NOMO-1 treated with DMSO at 0.1 percent for 48 hours (cell line): ENCODE data around the gene CNTD1.

Experiments
- DNase-seq: peaks from one replicate; lab custom pipeline; 2025; ENCODE audit not compliant: unreplicated experiment; lab: John Stamatoyannopoulos, UW

CNTD1 gene

DNA sequence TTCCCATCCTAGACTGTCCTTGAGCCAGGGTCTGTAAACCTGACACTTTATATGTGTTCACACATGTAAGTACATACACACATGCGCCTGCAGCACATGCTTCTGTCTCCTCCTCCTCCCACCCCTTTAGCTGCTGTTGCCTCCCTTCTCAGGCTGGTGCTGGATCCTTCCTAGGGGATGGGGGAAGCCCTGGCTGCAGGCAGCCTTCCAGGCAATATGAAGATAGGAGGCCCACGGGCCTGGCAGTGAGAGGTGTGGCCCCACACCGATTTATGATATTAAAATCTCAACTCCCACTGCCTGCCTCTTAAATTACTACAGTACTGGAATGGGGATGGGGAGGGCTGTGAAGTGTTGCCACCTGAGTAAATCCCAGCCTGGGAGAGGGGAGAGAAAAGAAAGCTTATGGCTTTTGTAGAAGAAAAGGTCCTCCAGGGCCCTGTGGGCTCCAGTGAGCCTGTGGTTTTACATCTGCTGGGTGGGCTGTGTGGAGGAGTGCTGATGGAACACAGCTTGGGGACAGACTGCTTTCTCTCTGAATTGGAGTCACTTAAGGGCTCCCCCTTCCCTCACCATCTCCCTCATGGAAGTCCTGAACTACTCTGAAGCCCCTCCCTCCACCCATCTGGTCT is 19.2 kb upstream of the CNTD1 start:
- no peak for DNase-seq

DNA sequence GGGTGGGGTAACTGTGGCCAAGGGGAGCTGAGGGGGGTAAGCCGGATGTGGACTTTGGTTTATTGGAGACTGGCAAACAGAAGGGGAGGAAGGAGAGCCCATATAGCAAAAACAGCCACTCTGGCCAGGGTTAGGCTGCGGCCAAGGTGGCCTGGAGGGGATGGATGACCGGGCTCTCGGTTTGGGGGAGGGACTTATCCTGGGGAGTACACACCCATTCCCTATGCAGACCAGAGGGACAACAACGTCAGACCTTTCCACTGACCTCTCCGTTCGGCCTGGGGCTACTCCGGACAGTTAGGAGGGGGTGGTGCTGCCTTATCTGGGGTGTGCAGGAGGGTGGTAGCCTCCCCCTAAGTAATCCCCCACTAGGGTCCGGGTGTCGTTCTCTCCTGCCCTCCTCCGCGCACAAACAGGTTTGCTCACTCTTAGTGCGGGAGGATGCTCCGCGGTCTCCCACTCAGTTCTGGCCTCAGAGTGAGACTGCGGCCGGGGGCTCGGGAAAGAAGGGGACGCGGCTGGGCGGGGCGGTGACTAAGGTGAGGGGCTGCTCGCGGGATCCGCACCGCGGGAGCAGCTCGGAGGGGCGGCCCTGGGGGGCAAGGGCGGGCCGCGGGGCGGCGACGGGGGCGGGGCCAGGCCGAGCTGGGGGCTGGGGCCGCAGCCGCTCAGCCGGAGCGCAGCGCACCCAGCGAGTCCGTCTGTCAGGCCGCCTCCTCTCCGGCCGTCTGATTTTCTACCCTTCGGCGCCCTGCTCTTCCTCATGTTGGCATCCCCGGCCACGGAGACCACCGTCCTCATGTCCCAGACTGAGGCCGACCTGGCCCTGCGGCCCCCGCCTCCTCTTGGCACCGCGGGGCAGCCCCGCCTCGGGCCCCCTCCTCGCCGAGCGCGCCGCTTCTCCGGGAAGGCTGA is 18.5 kb upstream of the CNTD1 start, which contains the start of gene WNK4:
WNK4 (plus strand) TSS at position 675 of the 915 bp plus-strand sequence; CDS start at position 764, 89 bp downstream.
- DNase-seq, result no peak

DNA sequence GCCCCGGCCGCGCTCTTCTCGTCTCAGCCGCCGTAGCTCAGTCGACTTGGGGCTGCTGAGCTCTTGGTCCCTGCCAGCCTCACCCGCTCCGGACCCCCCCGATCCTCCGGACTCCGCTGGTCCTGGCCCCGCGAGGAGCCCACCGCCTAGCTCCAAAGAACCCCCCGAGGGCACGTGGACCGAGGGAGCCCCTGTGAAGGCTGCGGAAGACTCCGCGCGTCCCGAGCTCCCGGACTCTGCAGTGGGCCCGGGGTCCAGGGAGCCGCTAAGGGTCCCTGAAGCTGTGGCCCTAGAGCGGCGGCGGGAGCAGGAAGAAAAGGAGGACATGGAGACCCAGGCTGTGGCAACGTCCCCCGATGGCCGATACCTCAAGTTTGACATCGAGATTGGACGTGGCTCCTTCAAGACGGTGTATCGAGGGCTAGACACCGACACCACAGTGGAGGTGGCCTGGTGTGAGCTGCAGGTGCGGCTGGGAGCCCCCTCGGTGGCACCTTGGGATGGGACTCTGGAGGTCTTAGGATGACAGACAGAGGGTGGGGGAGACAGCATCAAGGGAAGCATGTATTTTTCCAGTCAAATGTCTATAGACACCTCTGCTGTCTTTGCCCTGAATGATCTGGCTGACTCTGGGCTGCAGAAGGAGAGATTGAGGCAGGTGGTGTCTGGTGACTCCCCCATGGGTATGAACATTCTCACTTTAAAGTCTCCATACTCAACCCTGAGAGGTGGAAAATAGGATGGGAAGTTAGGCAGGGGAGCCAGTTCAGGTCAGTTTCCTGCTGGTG is 17.6 kb upstream of the CNTD1 start:
- no peak for DNase-seq

DNA sequence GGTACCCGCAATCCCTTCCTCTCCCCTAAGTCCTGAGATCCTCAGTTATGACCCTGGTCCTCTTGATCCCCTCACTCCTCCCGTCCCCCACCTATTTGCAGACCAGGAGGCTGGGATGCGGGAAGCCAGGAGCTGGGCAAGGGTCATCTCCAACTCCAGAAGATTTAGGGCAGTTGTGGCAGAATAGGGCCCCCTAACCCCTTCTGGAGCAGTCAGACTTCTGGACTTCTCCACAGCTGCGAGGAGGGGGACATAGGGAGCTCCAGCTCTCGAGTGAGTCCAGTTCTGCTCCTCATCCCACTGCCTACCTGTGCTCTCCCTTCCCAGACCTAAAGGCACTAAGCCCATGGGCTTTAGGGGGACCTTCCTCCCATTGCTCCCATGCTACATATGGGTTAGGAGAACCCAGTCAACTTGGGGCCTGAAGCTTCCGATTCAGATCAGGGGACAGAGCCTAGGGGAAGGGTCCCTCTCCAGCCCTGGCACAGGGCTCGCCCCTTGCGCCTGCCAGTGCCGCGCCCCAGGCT is 17.0 kb upstream of the CNTD1 start:
- no peak for DNase-seq

DNA sequence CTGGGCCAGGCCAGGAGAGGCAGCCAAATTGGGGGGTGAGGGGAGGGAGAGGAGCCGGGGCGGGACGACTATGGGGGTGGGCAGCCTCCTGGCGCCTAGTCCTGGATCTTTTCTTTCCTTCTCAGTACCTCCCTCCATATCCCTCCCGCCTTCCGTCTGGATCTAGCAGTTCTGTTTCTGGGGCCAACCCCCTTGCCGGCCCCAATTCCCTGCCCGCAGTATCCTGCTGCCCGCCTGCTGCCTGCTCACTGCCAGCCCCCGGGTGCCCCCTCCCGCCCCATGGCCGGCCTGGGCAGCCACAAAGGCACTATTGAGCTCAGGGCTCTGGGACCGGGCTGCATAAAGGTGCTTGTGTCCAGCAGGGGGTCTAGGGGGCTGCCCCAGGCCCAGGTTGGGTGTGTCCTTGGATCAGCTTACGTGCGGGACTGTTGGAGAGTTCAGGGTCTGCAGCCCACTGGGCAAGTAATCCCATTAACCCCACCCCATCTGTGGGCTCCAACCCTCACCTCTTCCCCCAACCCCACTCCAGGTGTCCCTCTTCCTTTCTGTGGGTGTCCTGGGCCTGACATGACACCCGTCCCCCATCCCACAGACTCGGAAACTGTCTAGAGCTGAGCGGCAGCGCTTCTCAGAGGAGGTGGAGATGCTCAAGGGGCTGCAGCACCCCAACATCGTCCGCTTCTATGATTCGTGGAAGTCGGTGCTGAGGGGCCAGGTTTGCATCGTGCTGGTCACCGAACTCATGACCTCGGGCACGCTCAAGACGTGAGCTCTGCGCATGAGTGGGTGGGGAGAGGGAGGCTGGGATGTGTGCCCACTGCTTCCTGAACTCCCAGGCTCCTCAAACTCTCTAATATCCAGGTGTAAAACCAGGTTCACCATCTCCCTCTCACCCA is 16.2 kb upstream of the CNTD1 start:
- DNase-seq, result no peak

DNA sequence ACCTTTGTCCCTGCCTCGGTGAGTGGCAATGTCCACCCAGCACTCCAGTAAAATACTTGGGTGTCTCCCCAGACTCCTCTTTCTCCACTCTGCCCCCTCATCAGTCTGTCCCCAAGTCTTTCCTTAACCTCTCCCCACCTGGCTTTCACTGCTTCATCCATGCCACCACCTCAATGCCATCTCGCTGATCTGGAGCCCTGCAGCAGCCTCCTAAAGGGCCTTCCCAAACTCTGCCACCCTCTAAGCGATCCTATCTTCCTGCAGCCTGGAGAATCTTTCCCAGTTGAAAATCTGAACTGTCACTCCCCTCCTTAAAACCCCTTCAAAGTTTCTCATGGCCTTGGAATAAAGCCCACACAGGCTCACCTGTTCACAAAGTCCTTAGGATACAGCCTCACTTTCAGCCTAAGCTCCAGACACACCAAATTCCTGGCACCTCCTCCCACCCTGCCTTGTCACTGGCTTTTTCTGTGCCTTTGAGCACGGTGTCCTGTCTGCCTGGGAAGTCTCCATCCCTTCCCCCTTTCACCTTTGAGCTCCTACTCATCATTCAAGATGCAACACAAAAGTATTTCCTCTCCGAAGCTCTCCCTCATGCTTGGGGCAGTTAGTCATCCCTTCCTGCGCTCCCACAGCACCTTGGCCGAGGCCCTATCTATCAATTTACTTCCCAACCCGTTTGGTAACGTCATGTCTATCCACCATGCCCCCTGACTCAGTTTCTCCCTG is 15.4 kb upstream of the CNTD1 start:
- no peak for DNase-seq

DNA sequence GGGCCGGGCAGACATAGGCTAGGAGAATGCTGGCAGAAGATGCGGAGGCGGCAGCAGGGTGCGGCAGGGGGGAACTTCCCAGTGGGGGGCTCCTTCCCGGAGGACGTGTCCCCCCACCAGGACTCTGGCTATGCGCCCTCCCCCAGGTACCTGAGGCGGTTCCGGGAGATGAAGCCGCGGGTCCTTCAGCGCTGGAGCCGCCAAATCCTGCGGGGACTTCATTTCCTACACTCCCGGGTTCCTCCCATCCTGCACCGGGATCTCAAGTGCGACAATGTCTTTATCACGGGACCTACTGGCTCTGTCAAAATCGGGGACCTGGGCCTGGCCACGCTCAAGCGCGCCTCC is 14.9 kb upstream of the CNTD1 start:
- no peak for DNase-seq

DNA sequence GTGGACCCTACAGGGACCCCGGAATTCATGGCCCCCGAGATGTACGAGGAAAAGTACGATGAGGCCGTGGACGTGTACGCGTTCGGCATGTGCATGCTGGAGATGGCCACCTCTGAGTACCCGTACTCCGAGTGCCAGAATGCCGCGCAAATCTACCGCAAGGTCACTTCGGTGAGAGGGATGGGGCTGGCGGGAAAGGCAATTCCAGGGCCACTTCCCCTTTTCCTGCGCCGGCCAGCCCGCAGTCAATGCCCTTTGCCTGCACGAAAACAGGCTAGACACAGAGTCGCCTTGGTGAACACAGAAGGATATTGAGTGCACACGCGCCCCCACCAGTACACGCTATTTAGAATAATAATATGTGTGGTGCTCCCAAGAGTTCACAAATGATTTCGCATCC is 14.3 kb upstream of the CNTD1 start:
- no peak for DNase-seq

DNA sequence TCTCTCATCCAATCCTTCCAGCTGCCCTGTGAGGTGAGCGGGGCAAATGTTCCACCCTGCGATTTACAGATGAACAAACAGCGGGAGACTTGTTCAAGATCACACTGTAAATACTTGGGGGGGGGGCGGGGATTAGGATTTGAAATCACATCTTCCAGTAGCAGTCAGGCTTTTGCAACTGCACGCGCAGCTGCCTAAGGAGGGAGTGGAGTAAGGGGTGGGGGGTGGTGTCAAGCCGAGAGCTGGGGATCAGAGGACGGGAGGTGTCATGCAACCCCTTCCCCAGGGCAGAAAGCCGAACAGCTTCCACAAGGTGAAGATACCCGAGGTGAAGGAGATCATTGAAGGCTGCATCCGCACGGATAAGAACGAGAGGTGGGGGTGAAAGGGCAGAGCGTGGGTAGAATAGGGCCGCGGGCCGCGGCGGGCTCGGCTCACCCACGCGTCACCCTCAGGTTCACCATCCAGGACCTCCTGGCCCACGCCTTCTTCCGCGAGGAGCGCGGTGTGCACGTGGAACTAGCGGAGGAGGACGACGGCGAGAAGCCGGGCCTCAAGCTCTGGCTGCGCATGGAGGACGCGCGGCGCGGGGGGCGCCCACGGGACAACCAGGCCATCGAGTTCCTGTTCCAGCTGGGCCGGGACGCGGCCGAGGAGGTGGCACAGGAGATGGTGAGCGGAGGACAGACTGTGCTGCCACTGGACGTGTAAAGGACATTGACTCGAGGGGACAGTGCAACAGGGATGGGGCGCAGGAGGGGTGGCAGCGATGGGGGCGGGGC is 13.7 kb upstream of the CNTD1 start:
- no peak for DNase-seq

DNA sequence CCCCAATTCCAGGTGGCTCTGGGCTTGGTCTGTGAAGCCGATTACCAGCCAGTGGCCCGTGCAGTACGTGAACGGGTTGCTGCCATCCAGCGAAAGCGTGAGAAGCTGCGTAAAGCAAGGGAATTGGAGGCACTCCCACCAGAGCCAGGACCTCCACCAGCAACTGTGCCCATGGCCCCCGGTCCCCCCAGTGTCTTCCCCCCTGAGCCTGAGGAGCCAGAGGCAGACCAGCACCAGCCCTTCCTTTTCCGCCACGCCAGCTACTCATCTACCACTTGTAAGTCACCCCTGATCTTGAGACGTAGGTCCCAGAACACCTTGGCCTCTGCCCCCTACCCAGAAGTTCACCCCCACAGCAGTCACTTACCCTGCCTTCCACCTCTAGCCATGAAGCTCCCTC is 11.4 kb upstream of the CNTD1 start:
- no peak for DNase-seq

DNA sequence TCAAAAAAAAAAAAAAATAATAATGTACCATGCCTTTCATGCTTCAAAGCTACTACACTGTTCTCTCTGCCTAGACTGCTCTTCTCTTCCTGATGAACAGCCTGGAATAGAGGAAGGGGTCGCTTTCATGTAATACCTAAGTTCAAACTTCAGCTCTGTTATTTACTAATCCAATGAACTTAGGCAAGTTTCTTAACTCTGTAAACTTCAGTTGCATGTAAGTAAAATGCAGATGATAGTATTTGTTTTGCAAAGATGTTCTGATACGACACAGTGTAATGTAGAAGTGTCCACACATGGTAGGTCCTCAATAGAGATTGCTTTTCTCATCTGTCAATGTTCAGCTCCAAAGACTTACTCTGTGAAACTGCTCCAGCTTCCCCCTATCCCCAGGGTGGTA is 6.7 kb upstream of the CNTD1 start:
- no peak for DNase-seq

DNA sequence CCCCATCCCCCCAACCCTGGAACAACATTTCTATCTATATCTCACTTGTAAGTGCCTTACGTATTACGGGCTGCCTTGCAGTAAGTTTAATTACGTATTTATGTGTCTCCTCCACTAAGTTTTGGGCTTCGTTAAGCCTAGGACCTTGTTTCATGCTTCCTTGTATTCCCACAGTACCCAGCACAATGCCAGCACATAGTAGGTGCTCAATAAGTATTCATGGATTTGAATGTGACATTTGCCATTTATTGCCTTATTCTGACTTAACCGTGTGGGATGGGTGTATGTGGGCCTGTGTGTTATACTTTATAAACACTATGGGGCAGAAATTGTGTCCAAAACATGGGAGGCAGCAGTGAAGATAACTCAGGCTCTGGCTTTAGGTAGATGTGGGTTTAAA is 6.1 kb upstream of the CNTD1 start:
- DNase-seq, result no peak

DNA sequence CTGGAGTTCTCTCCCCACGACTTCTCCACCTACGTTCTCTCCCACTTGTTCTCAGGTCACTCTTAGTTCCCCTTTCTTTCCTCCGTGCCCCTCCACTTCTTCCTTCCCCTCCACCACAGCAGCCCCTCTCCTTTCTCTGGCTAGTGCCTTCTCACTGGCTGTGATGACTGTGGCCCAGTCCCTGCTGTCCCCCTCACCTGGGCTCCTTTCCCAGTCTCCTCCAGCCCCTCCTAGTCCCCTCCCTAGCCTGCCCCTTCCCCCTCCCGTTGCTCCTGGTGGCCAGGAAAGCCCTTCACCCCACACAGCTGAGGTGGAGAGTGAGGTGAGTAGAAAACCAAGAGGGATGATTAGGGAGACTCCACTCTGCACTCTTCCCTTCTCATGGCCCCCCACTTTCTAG is 3.6 kb upstream of the CNTD1 start:
- DNase-seq, result no peak

DNA sequence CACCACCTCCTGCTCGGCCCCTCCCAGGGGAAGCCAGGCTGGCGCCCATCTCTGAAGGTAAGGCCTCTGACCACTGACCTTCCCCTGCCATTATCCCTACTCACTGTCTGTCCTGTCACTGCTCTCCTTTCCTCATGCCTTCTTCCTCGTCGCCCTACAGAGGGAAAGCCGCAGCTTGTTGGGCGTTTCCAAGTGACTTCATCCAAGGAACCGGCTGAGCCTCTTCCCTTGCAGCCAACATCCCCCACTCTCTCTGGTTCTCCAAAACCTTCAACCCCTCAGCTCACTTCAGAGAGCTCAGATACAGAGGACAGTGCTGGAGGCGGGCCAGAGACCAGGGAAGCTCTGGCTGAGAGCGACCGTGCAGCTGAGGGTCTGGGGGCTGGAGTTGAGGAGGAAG is 3.2 kb upstream of the CNTD1 start:
- DNase-seq, result no peak

DNA sequence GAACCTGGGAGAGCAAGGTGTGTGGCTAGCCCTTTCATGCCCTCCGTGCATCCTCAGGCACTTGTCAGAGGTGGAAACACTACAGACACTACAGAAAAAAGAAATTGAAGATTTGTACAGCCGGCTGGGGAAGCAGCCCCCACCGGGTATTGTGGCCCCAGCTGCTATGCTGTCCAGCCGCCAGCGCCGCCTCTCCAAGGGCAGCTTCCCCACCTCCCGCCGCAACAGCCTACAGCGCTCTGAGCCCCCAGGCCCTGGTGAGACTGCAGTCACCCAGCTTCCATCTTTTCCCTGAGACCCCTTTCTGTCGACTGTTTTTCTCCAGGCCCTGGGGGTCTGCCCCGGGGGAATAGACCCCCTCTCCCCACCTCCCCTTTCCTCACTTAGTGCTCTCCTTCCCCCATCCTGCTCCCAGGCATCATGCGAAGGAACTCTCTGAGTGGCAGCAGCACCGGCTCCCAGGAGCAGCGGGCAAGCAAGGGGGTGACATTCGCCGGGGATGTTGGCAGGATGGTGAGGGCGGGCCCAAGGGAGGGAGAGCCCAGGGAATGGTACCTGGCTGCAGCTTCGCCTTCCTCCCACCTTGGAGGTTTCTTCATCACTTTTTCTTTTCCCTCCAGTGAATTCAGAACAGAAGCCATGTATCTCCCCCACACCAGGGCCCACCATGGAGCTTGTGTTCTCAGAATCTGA is 2.4 kb upstream of the CNTD1 start:
- no peak for DNase-seq

DNA sequence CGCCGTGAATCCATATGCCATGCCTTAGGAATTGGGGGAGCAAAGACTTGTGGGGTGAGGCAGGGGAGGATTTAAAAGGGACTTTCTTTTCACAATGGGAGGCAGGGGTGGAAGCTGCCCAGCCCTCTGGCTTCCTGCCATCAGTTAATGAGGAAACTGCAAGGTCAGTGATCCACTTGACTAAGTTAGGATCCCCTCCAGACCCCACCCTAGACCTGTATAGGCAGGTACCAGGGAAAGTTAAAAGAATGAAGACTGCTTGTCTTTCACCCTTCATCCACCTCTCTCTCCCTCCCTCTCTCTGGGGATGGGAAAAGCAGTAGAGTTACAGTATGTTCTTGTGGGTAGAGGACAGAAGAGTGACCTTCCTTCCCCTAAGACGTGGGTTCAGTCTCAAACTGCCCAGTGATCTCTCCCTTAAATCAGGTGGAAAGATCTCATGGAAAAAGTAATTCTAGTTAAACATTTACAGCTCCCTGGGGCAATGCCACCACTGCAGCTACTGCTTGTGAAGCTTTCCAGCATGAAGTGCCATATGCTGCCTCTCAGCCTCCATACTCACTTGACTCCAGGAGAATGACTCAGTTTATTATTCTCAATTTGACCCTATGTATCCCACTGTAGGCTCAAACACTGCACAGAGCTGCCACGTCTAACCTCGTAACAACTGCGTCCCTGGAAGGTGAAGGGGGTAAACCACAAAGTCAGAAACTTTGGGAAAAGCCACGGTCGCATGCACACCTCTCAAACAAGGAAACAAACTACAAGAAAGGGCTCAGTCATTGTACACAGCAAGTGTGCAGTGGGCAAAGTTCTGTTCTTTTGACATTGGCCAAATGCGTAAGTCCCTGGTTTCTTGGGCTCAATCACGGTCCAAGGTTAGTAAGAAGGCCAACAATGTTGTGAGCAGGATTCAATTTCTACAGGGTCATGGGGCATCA is 1.3 kb upstream of the CNTD1 start:
- no peak for DNase-seq

DNA sequence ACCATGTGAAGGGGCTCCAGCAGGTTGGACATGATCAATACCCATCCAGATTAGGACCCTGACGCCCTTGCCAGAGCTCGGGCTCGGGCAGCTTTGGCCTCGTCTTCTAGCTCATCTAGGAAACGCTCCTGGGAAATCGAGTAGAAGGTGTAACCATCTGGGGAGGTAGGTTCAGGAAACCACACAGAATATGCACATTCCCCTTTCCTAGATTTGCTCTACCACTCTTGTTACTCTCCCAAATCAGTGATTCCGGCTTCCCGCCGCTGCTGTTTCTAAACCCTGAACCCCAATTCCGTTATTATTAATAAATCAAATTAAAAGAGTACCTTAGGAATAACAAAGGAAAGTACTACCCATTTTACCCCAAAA is 664 bp upstream of the CNTD1 start:
- no peak for DNase-seq
